GM23338 (cell line): ENCODE results near the gene CENPE. TPM values are rescaled to one million over a fixed set of nuclear protein-coding genes. Genes with fewer than 3 reads are reported as not detected.

Experiments
- CREB1 ChIP-seq: fragments of 250-450 bp; sonication (Bioruptor Pico); IDR thresholded peaks from 2 replicates; pipeline ENCODE4 v1.5.0; 2020; ENCODE audit warnings: low read depth, mild to moderate bottlenecking, moderate library complexity
- ETS1 ChIP-seq: IDR thresholded peaks from 2 replicates; pipeline ENCODE4 v1.6.1; 2016; ENCODE audit warnings: antibody characterized with exemption
- EZH2 ChIP-seq: fragments of 200-600 bp; sonication (generic); IDR thresholded peaks from one replicate; pipeline ENCODE4 v1.8.0; 2017; ENCODE audit warnings: antibody characterized with exemption, mild to moderate bottlenecking, low read depth; ENCODE audit not compliant: unreplicated experiment
- ZNF331 ChIP-seq: fragments of 250-450 bp; sonication (Bioruptor Pico); IDR thresholded peaks from 2 replicates; pipeline ENCODE4 v1.5.0; 2020; ENCODE audit warnings: low read depth, mild to moderate bottlenecking, moderate library complexity
- polyA plus RNA-seq: library from polyadenylated mRNA; unstranded; fragments of >200 nt; fragmentation: Nextera tagmentation; extraction: Ambion mirVana; gene quantifications from 2 replicates; pipeline ENCODE4 v1.2.1, GENCODE V29; 2016
- total RNA-seq: library from RNA; depleted of rRNA; stranded (reverse); fragments of >200 nt; shearing (Covaris generic); gene quantifications from 2 replicates; pipeline ENCODE4 v1.2.3, GENCODE V29; 2014
- TF ChIP-seq, protein P1 (sequence below): fragments of 250-450 bp; sonication (Bioruptor Pico); IDR thresholded peaks from 2 replicates; pipeline ENCODE4 v1.5.0; 2020; ENCODE audit warnings: mild to moderate bottlenecking, moderate library complexity
- TF ChIP-seq, protein P2 (sequence below): IDR thresholded peaks from one replicate; pipeline ENCODE4 v1.6.1; 2018; ENCODE audit warnings: antibody characterized with exemption; ENCODE audit not compliant: unreplicated experiment

Gene CENPE
- total and polyA plus RNA-seq, 2 experiments from 2014 or later = 42.2 to 46.7 TPM

DNA sequence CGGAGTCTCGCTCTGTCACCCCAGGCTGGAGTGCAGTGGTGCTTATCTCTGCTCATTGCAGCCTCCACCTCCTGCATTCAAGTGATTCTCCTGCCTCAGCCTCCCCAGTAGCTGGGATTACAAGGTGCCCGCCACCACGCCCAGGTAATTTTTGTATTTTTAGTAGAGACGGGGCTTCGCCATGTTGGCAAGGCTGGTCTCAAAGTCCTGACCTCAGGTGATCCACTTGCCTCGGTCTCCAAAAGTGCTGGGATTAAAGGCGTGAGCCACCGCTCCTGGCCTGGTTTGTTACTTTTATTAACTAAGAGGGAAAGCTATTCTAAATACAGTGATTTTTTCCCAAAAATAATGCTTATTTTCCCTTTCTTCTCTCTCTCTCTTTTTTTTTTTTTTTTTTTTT is 866 bp upstream of the CENPE start (continued):
- TF ChIP-seq, protein P1, sequence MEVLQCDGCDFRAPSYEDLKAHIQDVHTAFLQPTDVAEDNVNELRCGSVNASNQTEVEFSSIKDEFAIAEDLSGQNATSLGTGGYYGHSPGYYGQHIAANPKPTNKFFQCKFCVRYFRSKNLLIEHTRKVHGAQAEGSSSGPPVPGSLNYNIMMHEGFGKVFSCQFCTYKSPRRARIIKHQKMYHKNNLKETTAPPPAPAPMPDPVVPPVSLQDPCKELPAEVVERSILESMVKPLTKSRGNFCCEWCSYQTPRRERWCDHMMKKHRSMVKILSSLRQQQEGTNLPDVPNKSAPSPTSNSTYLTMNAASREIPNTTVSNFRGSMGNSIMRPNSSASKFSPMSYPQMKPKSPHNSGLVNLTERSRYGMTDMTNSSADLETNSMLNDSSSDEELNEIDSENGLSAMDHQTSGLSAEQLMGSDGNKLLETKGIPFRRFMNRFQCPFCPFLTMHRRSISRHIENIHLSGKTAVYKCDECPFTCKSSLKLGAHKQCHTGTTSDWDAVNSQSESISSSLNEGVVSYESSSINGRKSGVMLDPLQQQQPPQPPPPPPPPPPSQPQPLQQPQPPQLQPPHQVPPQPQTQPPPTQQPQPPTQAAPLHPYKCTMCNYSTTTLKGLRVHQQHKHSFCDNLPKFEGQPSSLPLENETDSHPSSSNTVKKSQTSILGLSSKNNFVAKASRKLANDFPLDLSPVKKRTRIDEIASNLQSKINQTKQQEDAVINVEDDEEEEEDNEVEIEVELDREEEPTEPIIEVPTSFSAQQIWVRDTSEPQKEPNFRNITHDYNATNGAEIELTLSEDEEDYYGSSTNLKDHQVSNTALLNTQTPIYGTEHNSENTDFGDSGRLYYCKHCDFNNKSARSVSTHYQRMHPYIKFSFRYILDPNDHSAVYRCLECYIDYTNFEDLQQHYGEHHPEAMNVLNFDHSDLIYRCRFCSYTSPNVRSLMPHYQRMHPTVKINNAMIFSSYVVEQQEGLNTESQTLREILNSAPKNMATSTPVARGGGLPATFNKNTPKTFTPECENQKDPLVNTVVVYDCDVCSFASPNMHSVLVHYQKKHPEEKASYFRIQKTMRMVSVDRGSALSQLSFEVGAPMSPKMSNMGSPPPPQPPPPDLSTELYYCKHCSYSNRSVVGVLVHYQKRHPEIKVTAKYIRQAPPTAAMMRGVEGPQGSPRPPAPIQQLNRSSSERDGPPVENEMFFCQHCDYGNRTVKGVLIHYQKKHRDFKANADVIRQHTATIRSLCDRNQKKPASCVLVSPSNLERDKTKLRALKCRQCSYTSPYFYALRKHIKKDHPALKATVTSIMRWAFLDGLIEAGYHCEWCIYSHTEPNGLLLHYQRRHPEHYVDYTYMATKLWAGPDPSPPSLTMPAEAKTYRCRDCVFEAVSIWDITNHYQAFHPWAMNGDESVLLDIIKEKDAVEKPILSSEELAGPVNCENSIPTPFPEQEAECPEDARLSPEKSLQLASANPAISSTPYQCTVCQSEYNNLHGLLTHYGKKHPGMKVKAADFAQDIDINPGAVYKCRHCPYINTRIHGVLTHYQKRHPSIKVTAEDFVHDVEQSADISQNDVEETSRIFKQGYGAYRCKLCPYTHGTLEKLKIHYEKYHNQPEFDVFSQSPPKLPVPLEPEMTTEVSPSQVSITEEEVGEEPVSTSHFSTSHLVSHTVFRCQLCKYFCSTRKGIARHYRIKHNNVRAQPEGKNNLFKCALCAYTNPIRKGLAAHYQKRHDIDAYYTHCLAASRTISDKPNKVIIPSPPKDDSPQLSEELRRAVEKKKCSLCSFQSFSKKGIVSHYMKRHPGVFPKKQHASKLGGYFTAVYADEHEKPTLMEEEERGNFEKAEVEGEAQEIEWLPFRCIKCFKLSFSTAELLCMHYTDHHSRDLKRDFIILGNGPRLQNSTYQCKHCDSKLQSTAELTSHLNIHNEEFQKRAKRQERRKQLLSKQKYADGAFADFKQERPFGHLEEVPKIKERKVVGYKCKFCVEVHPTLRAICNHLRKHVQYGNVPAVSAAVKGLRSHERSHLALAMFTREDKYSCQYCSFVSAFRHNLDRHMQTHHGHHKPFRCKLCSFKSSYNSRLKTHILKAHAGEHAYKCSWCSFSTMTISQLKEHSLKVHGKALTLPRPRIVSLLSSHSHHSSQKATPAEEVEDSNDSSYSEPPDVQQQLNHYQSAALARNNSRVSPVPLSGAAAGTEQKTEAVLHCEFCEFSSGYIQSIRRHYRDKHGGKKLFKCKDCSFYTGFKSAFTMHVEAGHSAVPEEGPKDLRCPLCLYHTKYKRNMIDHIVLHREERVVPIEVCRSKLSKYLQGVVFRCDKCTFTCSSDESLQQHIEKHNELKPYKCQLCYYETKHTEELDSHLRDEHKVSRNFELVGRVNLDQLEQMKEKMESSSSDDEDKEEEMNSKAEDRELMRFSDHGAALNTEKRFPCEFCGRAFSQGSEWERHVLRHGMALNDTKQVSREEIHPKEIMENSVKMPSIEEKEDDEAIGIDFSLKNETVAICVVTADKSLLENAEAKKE (CRISPR knock-in tag) = no peak
- TF ChIP-seq EZH2 (no peak), ZNF331 (CRISPR knock-in tag) (no peak), CREB1 (CRISPR knock-in tag) (no peak), ETS1 (no peak)
- TF ChIP-seq, protein P2, sequence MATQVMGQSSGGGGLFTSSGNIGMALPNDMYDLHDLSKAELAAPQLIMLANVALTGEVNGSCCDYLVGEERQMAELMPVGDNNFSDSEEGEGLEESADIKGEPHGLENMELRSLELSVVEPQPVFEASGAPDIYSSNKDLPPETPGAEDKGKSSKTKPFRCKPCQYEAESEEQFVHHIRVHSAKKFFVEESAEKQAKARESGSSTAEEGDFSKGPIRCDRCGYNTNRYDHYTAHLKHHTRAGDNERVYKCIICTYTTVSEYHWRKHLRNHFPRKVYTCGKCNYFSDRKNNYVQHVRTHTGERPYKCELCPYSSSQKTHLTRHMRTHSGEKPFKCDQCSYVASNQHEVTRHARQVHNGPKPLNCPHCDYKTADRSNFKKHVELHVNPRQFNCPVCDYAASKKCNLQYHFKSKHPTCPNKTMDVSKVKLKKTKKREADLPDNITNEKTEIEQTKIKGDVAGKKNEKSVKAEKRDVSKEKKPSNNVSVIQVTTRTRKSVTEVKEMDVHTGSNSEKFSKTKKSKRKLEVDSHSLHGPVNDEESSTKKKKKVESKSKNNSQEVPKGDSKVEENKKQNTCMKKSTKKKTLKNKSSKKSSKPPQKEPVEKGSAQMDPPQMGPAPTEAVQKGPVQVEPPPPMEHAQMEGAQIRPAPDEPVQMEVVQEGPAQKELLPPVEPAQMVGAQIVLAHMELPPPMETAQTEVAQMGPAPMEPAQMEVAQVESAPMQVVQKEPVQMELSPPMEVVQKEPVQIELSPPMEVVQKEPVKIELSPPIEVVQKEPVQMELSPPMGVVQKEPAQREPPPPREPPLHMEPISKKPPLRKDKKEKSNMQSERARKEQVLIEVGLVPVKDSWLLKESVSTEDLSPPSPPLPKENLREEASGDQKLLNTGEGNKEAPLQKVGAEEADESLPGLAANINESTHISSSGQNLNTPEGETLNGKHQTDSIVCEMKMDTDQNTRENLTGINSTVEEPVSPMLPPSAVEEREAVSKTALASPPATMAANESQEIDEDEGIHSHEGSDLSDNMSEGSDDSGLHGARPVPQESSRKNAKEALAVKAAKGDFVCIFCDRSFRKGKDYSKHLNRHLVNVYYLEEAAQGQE = no peak
